HG03439 (cell line): ENCODE results near the gene SEMA3A.
"Not testable (repeated sequence)": the region's sequence is repeated elsewhere in the genome, so short reads cannot be mapped to it uniquely, and the experiment has no call there.

ENCODE experiments used
- ATAC-seq: cut with Tn5 transposase; IDR thresholded peaks from one replicate; pipeline ENCODE4 v1.9.1; 2021; ENCODE audit warnings: mild to moderate bottlenecking, moderate library complexity; ENCODE audit not compliant: unreplicated experiment

Gene SEMA3A

DNA sequence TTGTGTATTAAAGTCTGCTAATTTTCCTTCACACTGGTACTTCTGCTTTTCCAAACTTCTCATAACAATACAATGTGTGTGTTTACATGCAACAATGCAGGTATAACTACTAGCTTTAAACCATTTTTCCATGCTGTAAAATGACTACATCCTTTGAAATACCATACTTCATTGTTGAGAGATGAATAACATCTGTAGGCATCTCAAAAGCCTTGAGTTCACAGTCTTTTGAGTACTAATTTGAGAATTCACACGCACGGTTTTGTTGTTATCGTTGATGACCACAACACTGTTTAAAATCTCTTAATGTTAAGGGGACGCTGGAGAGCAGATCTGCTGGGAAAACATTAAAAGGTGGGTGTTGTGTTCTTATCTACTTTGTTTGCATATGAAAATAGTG lies 37.4 kb downstream of the SEMA3A start:
- ATAC-seq, result no peak

DNA sequence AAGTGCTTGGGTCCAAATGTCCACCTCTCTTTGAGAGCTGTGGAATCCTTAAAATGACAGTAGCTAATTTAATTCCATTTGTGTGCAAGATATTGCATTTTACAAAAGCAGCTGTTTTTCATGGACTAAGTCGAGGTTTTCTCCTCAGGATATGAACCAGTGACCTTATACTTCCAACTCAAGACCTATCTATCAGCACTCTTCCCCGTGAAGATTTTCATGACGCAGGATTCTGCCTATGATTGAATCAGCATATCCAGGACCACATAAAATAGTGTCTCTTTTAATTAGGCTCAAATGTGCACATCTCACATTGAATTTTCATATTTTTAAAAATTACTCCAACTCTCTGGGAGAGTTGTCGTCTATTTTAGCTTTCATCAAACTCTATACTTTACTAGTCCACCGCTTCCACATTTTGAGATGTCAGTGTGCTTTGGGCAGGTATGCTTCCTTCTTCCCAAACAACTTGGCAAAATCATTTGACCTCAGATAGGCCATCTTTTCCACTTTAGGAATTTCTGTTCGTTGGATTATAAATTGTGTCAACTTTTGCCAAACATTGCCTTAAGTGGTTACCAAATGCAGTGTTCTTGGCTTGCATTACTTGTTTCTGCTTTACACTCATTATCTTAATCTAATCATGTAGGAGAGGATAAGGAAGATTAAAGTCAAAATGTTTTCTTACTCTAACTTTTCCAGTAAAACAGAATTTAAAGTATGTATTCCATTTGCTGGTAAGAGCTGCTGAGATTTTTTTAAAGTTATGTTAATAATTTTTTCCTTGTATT lies 39.4 kb downstream of the SEMA3A start:
- ATAC-seq, result no peak

DNA sequence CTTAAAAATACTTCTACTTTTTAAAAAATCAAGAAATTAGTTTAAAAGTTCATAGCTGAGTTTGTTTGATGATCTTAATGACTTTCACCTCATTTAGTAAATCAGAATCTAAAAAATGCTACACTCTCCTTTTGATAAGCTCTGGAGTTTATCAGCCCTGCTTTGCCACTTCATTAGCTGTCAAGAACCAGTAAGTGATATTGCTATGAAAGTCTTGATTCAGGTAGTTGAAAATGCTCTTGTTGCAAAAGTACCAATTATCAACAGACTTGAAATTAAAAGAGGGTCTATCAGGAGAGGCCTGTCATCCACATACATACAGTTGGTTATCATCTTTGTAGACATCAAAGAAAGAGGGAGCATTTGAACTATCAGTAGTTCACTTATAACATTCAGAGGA lies 41.6 kb downstream of the SEMA3A start:
- no peak for ATAC-seq

DNA sequence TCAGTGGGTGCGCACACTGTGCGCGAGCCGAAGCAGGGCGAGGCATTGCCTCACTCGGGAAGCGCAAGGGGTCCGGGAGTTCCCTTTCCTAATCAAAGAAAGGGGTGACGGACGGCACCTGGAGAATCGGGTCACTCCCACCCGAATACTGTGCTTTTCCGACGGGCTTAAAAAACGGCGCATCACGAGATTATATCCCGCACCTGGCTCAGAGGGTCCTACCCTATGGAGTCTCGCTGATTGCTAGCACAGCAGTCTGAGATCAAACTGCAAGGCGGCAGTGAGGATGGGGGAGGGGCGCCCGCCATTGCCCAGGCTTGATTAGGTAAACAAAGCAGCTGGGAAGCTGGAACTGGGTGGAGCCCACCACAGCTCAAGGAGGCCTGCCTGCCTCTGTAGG lies 44.2 kb downstream of the SEMA3A start:
- not testable (repeated sequence) for ATAC-seq

DNA sequence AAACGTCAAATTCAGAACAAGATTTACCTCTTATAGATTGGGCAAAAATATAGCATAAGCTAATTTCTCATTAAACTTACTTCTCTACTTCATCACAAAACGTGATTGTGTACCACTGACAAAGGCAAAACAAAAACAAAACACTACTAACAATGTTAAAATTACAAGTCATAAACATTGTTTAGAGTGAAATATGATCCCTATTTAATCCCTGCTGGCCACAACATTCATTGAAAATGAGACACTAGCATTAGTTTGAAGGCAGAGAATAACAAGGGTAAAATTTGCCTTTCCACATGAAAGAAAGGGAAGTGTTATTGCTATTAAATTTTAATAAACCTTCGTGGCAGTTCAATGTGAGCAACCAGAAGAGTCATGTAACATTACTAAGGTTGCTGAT lies 45.0 kb downstream of the SEMA3A start:
- no peak for ATAC-seq

DNA sequence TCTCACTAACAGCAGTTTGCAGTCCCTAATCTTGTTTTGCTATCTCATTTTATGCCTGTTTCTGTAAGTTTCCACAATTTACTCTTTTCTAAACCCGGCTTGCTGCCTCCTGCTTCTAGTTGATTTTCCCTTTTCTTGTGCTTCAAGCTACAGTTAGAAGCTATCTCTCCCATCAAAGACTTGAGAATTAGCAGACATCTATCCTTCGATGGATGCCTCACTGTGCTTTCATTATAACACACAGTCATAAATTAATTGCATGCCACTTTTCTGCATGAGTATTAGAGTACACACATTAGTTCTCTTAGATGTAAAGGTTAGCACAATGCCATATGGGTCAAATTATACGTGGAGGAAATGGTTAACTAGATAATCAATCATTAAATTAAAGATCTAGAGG lies 48.7 kb downstream of the SEMA3A start:
- ATAC-seq, result no peak

DNA sequence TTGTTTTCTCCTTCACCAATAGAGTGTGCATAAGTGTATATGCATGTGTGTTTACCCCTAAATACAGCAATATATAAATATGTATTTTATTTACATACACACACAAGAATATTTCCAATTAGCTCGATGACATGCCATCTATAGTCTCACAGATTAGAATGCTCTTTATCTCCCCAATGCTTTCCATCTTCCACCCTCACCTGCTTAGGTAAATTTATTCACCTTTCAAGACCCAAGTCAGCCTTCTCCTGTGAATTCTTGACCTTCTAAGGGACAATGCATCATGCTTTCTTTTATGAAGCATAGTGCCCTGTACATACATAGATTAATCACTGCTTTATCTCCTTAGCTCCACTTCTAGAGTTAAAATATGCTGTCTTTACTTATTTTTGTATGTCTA lies 49.7 kb downstream of the SEMA3A start:
- no peak for ATAC-seq

DNA sequence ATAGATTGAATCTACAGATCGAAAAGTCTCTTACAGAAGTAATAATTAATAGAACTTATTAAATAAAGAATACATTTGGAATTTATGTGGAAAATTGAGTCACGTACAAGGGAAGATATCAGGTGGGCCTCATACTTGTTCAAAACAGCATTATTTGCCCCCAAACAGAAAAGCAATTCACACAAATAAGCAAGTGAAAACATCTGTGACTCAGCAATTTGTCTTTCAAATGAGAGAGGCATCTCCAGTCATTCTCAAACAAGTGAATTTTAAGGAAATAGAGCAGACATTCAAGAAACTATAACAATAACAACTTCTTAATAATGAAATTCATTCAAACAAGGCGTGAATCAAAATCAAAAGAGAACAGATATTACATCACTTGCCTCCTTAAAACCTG lies 50.1 kb downstream of the SEMA3A start:
- no peak for ATAC-seq

DNA sequence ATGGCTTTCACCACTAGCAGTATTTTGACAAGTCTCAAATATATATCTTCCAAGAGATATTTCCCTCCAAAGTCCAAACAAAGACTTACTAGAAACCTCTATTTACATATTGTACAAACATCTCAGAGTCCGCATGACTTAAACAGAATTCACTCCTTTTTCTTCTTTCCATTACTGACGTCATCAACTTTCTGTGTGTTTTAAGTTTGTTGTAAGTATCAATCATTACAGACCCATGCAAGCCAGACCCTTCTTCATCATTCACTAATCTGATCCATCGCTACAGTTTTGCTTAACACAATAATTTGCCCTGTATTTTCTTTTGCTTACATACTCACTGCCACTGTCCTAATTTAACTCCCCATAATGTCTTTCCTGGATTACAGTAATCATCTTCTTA lies 51.9 kb downstream of the SEMA3A start:
- ATAC-seq, result no peak

DNA sequence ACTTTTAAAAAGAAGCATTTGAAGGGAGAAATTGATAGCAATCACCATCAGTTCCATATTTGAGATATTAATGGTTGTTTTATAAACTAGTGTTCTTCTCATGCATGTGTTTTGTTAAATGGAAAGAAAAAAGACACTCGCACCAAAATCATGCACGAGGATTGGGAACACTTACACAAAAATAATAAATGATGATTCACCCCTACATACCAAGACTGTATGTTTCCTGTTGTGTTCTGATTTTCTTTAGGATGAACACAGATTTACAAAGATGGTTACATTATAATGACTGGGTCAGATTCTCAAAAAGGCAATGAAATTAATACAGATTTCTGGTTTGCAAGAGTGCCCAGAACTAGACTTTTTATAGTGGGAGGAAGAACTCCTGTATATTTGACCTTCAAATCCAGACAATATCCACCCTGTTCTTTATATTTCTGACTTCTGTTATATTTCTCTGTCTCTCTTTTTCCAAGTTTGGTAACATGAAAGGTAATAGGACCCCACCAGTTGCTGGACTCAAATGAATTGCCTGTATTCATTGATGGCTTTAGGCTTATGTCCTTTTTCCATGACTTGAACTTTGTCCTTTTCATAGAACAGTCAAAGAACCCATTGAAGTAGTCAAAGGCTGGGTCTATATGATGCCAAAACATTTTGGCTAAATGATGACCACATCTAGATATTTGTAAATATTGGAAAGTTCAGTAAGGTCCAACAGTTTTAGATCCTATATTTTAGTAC lies 54.4 kb downstream of the SEMA3A start:
- no peak for ATAC-seq

DNA sequence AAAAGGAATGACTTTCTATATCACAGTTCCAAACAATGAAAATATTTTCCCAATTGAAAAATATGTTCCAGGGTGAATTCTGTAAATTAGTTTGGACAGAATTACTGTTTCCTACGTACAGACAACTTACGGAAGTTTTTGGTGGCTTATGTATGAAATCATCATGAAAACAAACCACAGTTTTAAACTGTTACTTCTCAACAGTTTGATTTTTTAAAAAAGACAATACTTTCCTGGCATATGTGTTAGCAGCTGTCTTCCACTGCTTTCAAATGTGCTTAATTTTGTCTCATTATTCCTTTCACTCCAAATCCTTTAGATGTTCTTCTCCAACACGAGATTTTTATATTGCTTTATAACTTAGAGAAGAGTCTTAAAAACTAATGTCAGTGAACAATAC lies 56.2 kb downstream of the SEMA3A start:
- ATAC-seq, result no peak

DNA sequence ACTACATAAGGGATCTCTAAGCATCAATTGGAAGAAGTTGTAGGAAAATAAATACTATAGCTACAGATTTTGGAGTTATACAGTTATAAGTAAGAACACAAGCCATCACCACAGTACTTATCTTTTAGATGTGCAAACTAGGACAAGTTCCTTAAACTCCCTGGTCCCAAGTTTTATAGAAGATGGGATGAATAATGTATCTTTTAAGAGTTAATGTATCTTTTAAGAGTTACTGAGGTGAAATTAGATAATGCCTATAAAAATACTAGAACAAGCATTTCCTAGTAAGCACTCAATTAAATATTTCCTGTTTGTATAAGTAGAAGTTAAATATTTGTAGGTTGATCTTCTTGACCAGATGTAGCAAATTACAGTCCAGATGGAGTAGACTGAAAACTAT lies 56.8 kb downstream of the SEMA3A start:
- ATAC-seq, result no peak

DNA sequence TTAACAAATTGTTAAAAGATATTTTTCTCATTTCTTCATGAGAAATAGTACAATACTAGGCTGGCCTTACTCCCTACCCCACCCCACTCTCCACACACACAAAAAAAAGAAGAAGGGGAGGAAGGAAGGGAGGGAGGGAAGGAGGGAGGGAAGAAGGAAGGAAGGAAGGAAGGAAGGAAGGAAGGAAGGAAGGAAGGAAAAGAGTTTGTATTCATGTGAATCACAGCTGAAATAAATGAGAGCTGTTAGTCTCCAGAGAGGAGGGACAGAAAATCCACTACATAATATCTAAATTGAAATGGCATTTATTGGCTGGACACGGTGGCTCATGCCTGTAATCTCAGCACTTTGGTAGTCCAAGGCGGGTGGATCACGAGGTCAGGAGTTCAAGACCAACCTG lies 57.8 kb downstream of the SEMA3A start:
- no peak for ATAC-seq

DNA sequence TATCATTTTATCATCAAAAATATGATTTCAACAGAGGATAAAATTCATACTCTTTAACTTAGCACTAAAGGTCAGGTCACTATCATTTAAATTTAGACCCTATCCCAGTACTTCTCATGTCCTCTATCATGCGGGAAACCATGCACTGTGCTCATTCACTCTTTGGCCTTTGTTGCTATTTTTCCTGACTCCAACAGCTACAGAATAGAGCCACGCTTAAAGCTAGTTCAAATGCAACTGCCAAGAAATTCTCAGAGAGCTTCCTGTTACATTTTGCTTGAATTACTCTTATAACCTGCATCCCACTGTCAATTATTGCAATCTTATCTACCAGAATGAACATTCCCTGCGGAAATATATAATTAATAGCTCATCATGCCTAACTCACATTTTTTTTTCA lies 58.3 kb downstream of the SEMA3A start:
- no peak for ATAC-seq

DNA sequence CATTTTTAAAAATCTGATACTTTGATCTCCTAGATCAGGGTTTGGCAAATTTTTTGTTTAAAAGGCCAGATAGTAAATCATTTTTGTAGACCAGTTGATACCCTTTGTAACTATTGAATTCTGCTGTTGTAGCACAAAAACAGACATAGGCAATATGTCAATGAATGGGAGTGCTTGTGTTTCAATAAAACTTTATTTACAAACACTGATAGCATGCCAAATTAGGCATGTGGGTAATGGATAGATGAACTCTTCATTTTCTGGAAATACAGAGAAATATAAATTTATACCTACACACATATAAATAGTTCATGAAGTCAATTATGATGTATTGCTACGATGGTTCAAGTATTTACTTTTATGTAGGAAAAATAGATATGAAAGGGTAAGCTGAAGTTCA lies 60.4 kb downstream of the SEMA3A start:
- ATAC-seq, result no peak

DNA sequence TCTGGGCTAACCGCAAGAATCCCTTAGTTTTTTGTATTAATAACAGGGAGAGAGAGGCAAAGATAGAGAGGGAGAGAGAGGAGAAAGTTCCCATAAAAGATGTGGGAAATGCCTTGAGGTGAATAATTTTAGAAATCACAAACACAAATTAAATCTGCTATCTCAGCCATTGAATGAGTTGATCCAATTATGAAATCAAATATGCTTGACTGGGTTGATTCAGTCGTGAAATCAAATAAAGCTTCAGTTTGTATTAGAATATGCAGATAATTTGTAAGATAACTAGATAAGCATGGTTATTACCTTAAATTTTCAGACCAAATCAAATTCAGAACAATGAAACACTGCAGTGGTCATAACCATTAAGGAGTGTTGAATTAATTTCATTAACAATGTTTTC lies 68.9 kb downstream of the SEMA3A start:
- ATAC-seq, result no peak

DNA sequence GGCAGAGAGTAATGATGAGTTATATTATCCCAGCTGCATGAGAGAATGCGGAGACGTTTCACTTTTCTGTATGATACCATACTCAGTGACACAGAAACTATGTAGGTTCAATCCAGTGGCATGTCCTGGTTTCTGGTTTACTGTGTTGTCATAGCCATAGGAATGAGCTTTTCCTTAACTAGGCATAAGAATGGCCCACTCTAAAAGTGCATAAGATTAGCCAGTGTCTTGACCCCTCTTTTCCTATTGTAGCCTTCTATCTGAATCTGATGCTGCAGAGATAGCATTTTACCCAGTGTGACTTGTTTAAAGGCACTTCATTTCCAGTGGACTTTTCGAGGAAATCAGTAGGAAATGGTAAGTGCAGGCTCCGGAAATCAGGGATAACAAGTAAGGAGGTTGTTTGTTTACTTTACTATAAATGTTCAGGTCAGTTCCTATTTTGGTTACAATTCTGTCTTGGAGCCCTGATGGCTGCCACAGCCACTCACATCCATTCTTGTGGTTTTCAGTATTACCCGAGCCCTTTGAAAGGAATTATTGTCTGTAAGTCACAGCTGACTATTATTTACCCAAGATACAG lies 70.5 kb downstream of the SEMA3A start:
- ATAC-seq, result no peak

DNA sequence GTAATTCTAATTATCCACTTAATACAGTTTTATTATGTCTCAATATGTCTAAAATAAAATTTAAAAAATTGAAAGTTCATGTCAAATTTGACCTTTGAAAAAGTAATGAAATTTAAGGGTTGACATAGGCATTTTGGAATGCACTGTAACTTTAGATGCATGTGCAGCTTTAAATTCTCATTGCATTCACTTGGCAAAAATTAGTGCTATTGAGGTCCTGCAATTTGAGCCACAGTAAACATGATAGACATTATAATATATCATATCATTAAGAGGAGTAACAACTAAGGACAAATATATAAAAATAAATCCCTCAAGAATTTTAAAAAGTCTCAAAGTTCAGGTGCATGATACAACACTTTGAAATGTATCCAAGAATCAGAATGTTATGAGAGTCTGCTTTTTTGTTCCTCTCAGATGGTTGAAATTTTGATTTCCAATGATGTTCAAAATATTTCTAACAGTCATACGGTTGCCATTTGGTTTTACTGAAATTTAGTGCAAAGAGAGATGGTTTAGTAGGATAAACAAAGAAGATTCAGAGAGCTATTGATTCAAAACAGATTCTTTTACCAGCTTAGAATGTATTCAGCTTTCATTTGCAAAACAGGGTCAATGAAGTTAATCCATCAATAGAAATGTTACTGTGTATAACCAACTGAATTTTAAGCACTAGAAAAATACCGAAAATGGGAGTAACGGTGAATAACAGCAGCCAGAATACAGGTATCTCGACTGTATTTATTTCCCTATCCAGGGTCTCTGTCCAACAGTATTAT lies 71.8 kb downstream of the SEMA3A start:
- ATAC-seq, result no peak

DNA sequence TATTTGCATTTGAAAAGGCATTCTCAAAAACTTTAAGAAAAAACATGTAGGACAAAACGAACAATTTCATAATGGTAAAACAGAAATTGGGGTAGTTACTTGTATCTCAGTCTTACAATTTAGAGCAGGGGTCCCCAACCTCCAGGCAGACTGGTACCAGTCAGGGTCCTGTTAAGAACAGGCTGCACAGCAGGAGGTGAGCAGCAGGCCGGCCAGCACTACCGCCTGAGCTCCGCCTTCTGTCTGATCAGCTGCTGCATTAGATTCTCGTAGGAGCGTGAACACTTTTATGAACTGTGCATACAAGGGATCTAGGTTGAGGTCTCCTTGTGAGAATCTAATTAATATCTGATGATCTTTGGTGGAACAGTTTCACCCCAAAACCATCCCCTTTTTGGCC lies 77.3 kb downstream of the SEMA3A start:
- no peak for ATAC-seq

DNA sequence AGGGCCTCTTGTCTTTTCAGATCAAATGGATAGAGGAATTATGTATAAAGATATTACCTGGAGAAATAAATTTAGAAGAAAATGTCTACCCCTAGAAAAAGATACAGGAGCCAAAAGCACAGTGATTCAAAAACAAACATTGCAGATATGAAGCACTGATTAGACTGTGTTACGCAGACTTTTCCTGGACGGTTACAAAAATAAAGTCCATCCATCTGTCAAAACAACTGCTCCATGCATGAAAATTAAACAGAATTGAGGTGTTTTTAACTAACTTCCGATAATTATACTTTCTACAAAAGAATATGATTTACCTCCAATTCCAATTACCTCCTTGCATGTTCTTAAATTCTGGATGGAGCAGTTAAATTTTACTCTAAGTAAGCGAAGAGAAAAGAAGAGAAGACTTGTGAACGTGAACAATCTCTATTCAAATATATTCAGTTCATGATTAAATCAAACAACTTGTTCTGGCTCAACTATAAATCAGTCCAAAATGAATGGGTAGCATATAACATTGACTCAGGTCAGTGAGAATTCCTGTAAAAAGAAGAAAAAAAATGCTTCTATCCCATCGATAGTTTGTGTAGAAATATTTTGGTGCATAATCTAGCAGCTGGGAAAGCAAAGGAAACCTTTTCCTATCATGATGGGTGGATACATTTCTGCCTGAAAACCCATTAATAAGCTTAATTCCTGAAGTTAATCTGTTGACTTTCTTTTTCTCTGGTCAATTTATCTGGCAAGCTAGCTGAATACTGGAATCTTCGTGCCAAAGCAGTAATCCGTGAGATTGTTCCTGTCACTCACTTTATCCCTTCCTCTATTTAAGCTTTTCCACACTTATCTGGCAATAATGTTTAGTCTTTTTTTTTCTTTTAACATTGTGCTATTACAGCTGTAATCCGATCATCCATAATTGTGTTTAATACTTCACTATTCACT lies 80.4 kb downstream of the SEMA3A start:
- ATAC-seq, result no peak
